T-helper 17 cell (primary cell): ENCODE measurements around the gene CTNNBIP1. TPM values are rescaled to one million over a fixed set of nuclear protein-coding genes. Genes with fewer than 3 reads are reported as not detected.

Source experiments
- ATAC-seq: fragments of 150-1000 bp; cut with Tn5 transposase; 2 replicates; pipeline ENCODE4 v1.10.0; 2021; ENCODE audit warnings: mild to moderate bottlenecking, moderate library complexity
- DNase-seq, 3 donors: peaks; one replicate each; pipeline versions ENCODE4 v3.0.0 to v3.0.0-alpha.2; 2020 to 2021
- H3K9me3 ChIP-seq: one replicate; pipeline ENCODE4 v1.7.0; 2013; ENCODE audit warnings: low read length, mild to moderate bottlenecking; ENCODE audit not compliant: control insufficient read depth, poor library complexity, severe bottlenecking
- H3K27ac Mint-ChIP-seq: one replicate; pipeline ENCODE4 v1.8.0; 2022; ENCODE audit warnings: mild to moderate bottlenecking, moderate library complexity, mixed read lengths
- H3K27me3 Mint-ChIP-seq: one replicate; pipeline ENCODE4 v1.8.0; 2022; ENCODE audit warnings: mixed read lengths
- H3K36me3 Mint-ChIP-seq: one replicate; pipeline ENCODE4 v1.8.0; 2022; ENCODE audit warnings: low read depth, mixed read lengths
- H3K4me1 Mint-ChIP-seq: one replicate; pipeline ENCODE4 v1.8.0; 2022; ENCODE audit warnings: mild to moderate bottlenecking, mixed read lengths
- H3K4me3 Mint-ChIP-seq: one replicate; pipeline ENCODE4 v1.8.0; 2022; ENCODE audit warnings: mild to moderate bottlenecking, moderate library complexity, mixed read lengths
- total RNA-seq, 4 donors: library from RNA in 2 of 4; stranded (reverse) in 2 of 4; gene quantifications; one replicate each; pipeline ENCODE4 v1.2.3 and lab custom pipeline; 2022 to 2026

The CTNNBIP1 gene
- total RNA-seq, 2 donors from 2014 or later = 9.2 to 10.5 TPM

DNA sequence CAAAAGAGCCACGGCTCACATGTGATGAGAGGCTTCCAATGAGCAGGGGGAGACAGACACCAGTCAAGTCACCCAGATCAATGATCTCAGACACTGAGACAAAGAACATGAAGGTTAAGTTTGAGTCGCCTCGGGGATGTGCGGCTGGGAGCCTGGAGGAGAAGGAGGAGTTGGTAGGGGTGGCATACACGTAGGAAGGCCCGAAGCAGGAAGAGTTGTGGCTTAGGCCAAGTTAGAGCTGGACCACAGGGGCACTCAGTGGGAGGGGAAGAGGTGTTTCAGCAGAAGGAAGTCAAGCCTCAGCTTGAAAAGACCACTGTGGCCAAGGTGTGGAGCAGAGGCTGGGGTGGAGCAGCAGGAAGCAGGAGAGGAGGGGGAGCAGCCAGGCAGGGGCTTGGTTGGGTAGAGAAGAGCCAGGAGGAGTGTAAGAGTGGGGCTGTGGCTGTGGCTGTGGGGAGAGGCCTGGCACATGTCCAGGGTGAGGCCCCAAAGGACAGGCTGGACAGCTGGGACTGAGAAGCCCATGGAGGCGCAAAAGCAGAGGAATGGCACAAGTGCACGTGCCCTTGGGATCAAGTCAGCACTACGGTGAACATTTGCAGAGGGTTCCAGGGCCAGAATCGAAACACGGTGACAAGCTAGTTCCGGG lies 27.6 kb downstream of the CTNNBIP1 start:
- peak overlapping the region; percentile 69 for H3K4me3 Mint-ChIP-seq

DNA sequence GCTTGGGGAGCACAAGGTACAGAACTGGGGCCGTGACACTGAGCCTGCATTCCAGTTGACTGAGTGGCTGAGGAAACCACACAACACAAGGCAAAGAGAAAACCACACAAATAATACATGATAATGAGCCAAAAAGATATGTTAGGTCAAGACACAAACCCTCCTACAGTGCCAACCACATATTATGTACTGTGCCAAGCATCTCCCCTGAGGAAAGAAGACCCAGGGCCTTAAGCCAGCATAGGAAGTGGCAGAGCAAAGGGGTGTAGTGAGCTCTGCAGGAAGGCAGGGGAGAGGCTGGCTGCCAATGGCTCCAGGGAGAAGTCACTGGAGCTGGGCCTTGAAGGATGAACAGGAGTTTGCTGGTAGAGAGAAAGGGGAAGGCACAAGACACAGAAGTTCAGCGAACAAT lies 28.2 kb downstream of the CTNNBIP1 start:
- Mint-ChIP-seq H3K36me3 (peaks cover 2% of the 10 kb centered on the region), H3K4me3 (no peak overlapping the region), H3K27ac (peak overlapping the region; percentile 86), H3K4me1 (peaks cover 17% of the 10 kb centered on the region), H3K27me3 (no peaks in the 10 kb centered on the region)
- ATAC-seq = no peak
- H3K9me3 ChIP-seq = no peaks in the 10 kb centered on the region
- no peak for DNase-seq

More for the DNA sequence above, 27.6 kb downstream of the CTNNBIP1 start:
- H3K36me3 Mint-ChIP-seq = peaks cover 2% of the 10 kb centered on the region
- H3K27me3 Mint-ChIP-seq = no peaks in the 10 kb centered on the region
- DNase-seq (no peak), ATAC-seq (no peak)
- peaks cover 17% of the 10 kb centered on the region for H3K4me1 Mint-ChIP-seq
- H3K9me3 ChIP-seq = no peaks in the 10 kb centered on the region
- H3K27ac Mint-ChIP-seq = peak overlapping the region; percentile 86

DNA sequence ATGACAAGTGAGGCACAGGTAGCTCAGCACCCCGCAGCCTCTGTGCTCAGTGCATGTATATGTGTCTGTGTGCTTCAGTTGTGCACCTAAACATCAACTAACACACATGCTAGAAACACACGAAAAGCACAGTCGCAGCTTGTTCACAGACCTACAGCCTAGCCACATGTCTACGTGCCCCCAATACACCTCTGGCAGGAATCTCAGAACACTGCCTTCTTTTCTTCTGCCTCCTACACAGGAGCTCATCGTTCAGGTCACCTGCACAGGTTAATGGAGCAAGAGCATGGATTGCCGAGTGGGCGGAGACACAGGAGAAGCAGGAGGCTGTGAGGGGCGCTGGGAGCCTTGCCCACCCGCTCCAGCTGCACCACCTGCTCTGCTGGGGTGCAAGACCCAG lies 31.7 kb downstream of the CTNNBIP1 start:
- no peak for ATAC-seq
- Mint-ChIP-seq H3K4me1 (peaks cover 25% of the 10 kb centered on the region), H3K36me3 (no peaks in the 10 kb centered on the region), H3K27me3 (no peaks in the 10 kb centered on the region), H3K27ac (no peak overlapping the region), H3K4me3 (no peak overlapping the region)
- H3K9me3 ChIP-seq = no peaks in the 10 kb centered on the region
- no peak for DNase-seq

DNA sequence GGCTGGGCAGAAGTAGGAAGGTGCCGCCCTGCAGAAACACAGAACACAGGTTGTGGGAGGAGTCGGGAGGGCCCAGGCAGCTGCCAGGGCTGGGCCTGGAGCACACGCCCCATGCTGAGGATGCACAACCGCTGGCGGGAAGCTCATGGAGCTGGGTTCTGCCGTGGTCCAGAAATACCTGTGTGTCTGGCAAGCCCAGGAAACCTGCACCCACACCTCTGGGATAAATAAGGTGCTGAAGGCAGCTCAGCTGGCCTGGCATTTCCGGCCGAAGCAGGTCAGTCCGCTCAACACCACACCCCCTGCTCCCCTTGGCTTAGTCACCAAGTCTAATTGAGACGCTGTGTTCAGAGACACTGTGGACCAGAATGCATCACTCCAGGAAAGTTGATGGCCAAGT lies 32.1 kb downstream of the CTNNBIP1 start:
- Mint-ChIP-seq H3K36me3 (no peaks in the 10 kb centered on the region), H3K27ac (no peak overlapping the region), H3K27me3 (no peaks in the 10 kb centered on the region), H3K4me3 (no peak overlapping the region), H3K4me1 (peaks cover 24% of the 10 kb centered on the region)
- no peak for ATAC-seq
- DNase-seq = no peak
- no peaks in the 10 kb centered on the region for H3K9me3 ChIP-seq

DNA sequence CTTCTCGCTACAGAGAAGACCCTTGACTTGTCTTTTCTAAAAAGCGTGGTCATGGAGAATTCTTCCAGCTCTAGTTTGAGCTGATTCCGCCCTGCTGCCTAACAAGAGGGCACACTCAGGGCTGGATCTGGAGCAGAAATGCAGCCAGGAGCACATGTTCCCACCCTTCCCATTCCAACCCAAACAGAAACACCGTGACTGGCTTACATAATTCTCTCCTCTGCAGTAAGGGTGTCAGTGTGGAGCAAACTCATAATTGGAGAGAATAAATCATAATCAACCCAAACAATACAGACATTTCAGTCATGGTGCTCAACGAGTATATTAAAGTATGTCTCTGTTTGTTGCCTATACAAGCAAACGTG lies 34.5 kb downstream of the CTNNBIP1 start:
- no peaks in the 10 kb centered on the region for H3K27me3 Mint-ChIP-seq
- H3K4me1 Mint-ChIP-seq = peaks cover 9% of the 10 kb centered on the region
- no peaks in the 10 kb centered on the region for H3K9me3 ChIP-seq
- ATAC-seq (no peak), DNase-seq (no peak)
- no peak overlapping the region for H3K27ac Mint-ChIP-seq
- no peaks in the 10 kb centered on the region for H3K36me3 Mint-ChIP-seq
- H3K4me3 Mint-ChIP-seq = no peak overlapping the region

DNA sequence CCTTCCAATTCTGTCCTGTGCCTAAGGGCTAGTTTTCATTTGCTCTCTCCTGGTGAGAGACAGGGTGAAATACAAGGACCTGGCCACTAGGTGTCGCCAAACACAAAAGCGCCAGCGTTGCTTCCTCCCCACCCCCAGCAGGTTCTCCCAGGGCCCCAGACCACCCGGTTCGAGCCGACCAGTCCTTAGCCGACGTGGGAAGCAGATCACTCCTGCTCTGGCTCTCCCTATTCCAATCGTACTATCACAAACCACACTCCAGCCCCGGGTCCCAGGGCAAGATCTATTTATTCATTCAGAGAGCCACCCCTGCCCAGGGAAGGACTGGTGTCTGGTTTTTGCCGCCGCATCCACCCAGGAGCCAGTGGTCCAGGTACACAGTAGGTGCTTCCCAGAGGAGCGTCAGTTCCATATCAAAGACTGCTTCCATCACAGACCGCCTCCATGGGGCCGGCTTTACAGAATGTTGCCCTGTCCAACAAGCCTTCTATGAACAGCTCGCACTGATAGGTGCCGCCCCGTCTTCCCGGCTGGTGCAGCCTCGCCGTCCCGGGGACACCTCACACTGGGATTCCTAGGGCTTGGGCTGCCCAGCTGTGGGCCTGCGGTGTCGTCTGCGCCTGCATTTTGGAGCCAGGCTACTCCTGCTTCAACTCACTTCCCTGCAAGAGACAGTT lies 35.0 kb downstream of the CTNNBIP1 start:
- H3K27ac Mint-ChIP-seq = peak overlapping the region; percentile 34
- H3K9me3 ChIP-seq = no peaks in the 10 kb centered on the region
- DNase-seq (peak; percentile 55 to 65 (median 60)), ATAC-seq (peak; percentile 95)
- H3K4me3 Mint-ChIP-seq = no peak overlapping the region
- H3K36me3 Mint-ChIP-seq = no peaks in the 10 kb centered on the region
- H3K4me1 Mint-ChIP-seq = peaks cover 9% of the 10 kb centered on the region
- H3K27me3 Mint-ChIP-seq = no peaks in the 10 kb centered on the region

DNA sequence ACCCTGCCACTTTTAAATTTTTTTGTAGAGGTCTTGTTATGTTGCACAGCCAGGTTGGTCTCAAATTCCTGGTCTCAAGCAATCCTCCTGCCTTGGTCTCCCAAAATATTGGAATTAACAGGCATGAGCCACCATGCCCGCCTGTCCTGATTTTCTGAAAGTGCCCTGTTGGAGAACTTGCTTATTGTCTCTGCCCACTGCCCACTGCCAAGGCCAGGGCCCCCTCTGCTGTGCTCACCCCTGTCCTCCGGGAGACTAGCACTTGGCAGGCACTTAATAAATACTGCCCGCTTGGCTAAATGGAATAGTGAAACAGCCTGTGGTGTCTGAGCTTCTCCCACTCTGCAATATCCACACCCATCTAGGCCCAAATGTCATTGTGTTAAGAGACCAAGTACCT lies 35.7 kb downstream of the CTNNBIP1 start:
- H3K36me3 Mint-ChIP-seq = no peaks in the 10 kb centered on the region
- no peaks in the 10 kb centered on the region for H3K9me3 ChIP-seq
- H3K27me3 Mint-ChIP-seq = no peaks in the 10 kb centered on the region
- DNase-seq (no peak), ATAC-seq (peak; percentile 23)
- no peak overlapping the region for H3K4me3 Mint-ChIP-seq
- peaks cover 9% of the 10 kb centered on the region for H3K4me1 Mint-ChIP-seq
- peak overlapping the region; percentile 34 for H3K27ac Mint-ChIP-seq

DNA sequence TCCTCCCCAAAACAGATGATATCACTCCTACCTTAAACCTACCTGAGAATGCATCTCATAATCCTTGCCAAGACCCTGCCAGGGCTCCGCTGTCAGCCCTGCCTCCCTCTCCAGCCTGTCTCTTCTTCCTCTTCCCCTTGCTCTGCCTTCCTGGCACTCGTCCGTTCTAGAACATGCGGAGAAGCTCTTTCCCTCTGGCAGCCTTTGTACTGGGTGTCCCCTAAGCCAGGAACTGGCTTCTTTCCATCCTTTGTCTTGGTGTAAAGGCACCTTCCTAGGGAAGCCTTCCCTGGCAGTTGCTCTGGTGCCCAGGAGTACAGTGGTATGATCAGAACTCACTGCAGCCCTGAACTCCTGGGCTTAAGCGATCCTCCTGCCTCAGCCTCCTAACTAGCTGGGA lies 36.1 kb downstream of the CTNNBIP1 start:
- H3K9me3 ChIP-seq = no peaks in the 10 kb centered on the region
- Mint-ChIP-seq H3K36me3 (no peaks in the 10 kb centered on the region), H3K27me3 (no peaks in the 10 kb centered on the region), H3K4me3 (no peak overlapping the region), H3K27ac (no peak overlapping the region), H3K4me1 (peaks cover 9% of the 10 kb centered on the region)
- ATAC-seq (no peak), DNase-seq (no peak)

DNA sequence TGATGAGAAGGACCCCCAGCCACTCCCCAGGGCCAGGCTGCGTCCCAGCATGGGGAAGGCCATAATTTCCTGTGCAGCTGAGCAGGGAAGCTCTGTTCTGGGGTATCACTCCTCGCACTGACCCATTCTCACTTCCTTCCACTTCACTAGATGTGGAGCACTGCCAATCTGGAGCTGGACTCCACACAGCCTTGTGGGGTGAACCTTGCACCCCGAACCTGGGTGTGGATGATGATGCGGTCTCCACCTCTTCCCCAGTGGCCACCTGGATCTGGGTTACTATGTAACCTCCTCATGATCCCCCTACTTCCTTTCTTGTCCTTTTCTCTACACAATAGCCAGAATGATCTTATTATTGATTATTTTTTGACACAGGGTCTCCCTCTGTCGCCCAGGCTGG lies 36.7 kb downstream of the CTNNBIP1 start:
- DNase-seq (no peak), ATAC-seq (no peak)
- H3K27ac Mint-ChIP-seq = no peak overlapping the region
- no peaks in the 10 kb centered on the region for H3K27me3 Mint-ChIP-seq
- no peak overlapping the region for H3K4me3 Mint-ChIP-seq
- no peaks in the 10 kb centered on the region for H3K9me3 ChIP-seq
- peaks cover 8% of the 10 kb centered on the region for H3K4me1 Mint-ChIP-seq
- no peaks in the 10 kb centered on the region for H3K36me3 Mint-ChIP-seq

DNA sequence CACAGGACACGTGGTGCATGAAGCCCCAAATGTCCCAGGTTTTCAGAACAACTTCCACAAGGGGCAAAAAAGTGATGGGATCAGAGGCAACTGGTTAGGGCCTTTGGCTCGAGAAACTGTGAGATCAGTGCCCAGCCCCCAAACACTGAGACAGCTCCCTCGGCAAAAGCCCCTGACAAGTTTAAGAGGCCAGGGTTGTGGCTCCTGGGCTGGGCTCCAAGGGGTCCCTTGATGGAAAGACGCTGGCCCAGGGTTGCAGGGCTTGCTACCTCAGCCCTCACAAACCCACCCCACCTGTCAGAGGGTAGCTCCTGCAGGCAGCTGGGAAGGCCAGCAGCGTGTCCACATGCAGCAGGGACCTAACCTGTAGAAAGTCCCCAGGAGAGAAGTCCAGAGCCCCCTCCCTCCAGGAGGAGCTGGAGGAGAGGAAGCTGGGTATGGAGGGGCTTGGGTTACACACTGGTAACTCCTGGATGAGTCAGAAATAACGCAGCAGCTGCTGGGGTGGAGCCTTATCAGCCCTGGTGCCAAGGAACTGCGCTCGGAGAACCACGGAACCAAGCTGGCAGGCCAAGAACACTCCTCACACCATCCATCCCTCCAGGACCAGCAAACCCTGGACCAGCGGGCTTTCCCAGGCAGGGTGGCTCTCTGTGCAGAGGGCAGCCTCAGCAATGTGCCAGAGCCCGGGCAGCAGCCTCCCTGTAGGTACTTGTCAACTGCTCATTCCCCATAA lies 37.5 kb downstream of the CTNNBIP1 start:
- Mint-ChIP-seq H3K27me3 (no peaks in the 10 kb centered on the region), H3K4me3 (no peak overlapping the region), H3K4me1 (peaks cover 8% of the 10 kb centered on the region), H3K27ac (no peak overlapping the region), H3K36me3 (no peaks in the 10 kb centered on the region)
- ATAC-seq (no peak), DNase-seq (no peak)
- no peaks in the 10 kb centered on the region for H3K9me3 ChIP-seq

DNA sequence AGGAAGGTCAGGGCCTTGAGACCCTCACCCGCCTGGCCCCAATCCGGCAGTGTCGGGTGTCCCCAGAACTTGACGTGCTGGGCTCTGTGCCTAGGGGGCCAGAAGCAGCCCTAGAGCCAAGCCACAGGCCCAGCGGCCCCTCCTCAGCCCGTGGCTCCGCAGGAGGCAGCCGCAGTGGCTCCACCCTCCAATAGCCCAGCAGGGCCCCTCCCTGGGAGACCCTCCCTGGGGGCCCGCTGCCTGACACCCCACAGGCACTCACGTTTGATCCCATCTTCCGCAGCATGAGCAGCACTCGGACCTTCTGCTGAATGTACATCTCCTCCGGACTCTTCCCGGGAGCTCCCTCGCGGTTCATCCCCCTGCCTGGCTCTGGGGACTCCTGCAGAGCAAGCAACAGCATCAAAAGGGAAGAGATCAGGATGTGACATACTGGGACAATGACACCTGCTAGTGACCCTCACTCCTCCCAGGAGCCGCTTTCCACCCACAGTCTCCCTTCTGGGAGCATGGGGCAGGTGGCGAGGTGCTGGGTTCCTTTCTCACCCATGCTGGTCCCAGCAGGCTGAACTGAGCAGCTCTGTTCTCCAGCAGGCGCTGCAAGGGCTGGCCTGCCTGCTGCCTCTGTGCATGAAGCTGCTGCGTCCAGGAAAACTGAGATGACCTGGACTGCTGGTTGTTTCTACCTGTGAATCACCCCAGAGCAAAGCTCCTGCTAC lies 38.2 kb downstream of the CTNNBIP1 start:
- H3K4me3 Mint-ChIP-seq = no peak overlapping the region
- no peaks in the 10 kb centered on the region for H3K9me3 ChIP-seq
- no peaks in the 10 kb centered on the region for H3K36me3 Mint-ChIP-seq

DNA sequence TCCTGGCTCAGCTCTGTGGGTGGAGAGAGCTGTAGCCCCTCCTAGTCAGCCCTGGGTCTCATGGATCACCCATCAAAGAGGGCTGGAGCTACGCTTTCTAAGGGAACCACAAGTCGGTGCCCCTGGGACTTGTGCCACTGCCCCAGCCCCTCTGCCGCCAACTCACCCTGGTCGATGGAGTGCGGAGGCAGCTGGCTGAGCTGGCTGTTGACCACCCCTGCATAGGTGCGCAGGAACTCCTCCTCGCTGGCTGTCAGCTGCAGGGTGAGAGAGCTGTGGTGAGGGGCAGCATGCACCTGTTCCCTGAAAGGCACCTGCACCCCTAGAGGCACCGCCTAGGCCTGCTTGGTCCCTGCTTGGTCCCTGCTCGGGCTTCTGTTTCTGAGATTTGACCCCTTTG lies 39.0 kb downstream of the CTNNBIP1 start:
- Mint-ChIP-seq H3K4me3 (no peak overlapping the region), H3K27me3 (no peaks in the 10 kb centered on the region), H3K36me3 (no peaks in the 10 kb centered on the region), H3K27ac (no peak overlapping the region), H3K4me1 (peaks cover 14% of the 10 kb centered on the region)
- no peaks in the 10 kb centered on the region for H3K9me3 ChIP-seq
- ATAC-seq = no peak
- DNase-seq = no peak

More for the DNA sequence above, 38.2 kb downstream of the CTNNBIP1 start:
- DNase-seq (no peak), ATAC-seq (no peak)
- H3K27ac Mint-ChIP-seq = no peak overlapping the region
- H3K4me1 Mint-ChIP-seq = peaks cover 11% of the 10 kb centered on the region
- H3K27me3 Mint-ChIP-seq = no peaks in the 10 kb centered on the region

DNA sequence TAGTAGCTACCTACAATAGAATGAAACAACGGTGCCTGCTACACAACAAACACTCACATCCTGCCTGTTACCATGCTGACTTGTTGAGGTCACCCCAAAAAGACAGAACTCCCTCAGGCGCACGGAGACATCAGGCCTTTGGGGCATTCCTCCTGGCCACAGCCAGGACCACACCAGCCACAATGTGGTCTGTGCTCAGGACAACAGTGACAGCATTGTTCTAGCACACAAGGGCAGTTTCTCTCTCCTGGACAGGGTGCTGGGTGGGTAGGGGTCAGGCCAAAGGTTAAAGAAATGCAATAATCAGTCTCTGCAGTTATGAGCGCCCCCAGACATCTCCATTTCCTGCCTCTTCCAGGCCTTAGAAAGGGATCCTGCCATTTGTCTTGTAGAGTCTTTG lies 39.5 kb downstream of the CTNNBIP1 start:
- Mint-ChIP-seq H3K4me1 (peaks cover 14% of the 10 kb centered on the region), H3K4me3 (no peak overlapping the region), H3K27ac (no peak overlapping the region), H3K27me3 (no peaks in the 10 kb centered on the region), H3K36me3 (no peaks in the 10 kb centered on the region)
- DNase-seq (no peak), ATAC-seq (no peak)
- H3K9me3 ChIP-seq = no peaks in the 10 kb centered on the region
